Tibial nerve (tissue), 4 donors: ENCODE measurements around the gene SMIM9.

ENCODE experiments used
- CTCF ChIP-seq, 5 experiments: fragments of 200-600 bp in 3 of 5; fragments of 450-650 bp in 2 of 5; sonication (generic) in 3 of 5; IDR thresholded peaks; one replicate each; pipeline ENCODE4 v1.5.1; 2016 to 2019; ENCODE audit warnings: antibody characterized with exemption in 5 of 5, mild to moderate bottlenecking in 3 of 5, moderate library complexity in 2 of 5
- EP300 ChIP-seq, 2 donors: sonication (generic); formaldehyde crosslinking; IDR thresholded peaks; one replicate each; pipeline ENCODE4 v1.6.1; 2017; ENCODE audit warnings: antibody characterized with exemption in 2 of 2, mild to moderate bottlenecking in 1 of 2
- POLR2A ChIP-seq, 2 donors: fragments of 450-650 bp; IDR thresholded peaks; one replicate each; pipeline ENCODE4 v1.6.1; 2017; ENCODE audit warnings: antibody characterized with exemption in 2 of 2, mild to moderate bottlenecking in 2 of 2, moderate library complexity in 2 of 2

DNA sequence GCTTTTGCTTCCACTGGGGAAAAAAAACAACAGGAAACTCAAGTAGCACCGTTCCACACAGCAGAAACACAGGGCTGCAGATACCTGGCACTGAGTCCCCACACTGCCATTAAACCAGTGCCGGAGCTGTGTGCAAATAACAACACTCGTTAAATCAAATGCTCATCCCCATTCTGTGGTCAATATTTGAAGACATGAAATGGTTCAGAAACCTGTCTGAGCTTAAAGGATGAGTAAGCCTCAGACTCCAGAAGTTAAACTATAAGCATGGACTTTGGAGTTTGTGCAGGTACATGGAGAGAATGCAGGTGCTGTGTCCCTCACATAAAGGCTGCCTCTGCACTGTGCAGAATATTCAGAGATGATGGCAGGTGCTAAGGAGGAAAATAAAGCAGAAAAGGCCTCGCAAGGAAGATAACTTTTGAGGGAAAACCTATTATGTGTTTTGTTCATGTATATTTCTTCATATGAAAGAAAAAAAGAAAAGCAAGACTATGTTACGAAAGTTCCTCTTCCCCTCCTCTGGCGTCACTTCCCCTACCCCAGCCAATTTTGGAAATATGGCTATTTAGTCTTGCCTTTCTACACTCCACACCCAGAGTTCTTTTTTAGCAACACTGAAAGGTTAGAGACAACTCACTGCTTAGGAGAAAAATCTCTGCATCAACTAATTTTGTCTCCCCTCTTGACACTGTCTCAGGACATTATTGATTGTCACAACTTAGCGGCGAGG is 33.8 kb downstream of the SMIM9 start:
- no peak for TF ChIP-seq CTCF (IDR thresholded peaks at IDR 0.05)
- TF ChIP-seq POLR2A (IDR thresholded peaks at IDR 0.05) = no peak
- TF ChIP-seq EP300 (IDR thresholded peaks at IDR 0.05) = peak in 1 of 2 donors; percentile 22
